NCI-H2227 (cell line): ENCODE measurements around the gene MYDGF.

Source experiments
- DNase-seq: peaks from one replicate; lab custom pipeline; 2025; ENCODE audit not compliant: unreplicated experiment; lab: John Stamatoyannopoulos, UW

The MYDGF gene

DNA sequence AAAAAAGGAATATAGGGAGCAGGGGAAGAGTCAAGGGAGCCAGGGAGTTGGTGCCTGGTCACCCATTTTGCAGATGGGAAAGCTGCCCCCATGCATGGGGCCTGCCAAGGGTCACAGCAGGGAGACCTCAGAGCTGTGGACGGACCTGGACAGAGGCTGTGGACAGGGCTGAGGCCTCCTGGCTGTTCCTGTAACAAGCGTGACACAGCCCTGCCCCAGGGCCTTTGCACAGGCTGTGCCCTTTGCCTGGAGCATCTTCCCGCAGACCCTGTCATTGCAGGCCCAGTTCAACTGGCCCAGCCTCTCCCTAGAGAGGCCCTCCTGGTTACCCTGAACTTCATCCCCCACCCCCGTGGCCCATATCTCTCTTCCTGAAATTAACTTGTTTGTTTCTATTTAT, 24.4 kb downstream of the MYDGF start:
- no peak for DNase-seq

DNA sequence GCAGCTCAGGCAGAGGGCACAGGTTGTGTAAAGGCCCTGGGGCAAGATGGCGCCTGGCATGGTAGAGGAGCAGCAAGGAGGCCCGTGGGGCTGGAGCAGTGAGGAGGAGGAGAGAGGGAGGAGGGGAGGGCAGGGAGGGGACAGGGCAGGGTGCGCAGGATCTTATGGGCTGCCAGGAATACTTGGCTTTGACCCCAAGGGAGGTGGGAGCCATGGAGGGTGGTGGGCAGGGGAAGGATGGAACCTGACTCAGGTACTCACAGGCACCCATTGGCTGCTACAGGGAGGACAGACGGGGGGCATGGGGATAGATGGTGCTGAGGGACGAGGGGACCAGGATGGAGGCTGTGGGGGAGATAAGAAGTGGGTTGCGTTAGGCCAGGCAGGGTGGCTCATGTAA, 27.5 kb downstream of the MYDGF start:
- no peak for DNase-seq

DNA sequence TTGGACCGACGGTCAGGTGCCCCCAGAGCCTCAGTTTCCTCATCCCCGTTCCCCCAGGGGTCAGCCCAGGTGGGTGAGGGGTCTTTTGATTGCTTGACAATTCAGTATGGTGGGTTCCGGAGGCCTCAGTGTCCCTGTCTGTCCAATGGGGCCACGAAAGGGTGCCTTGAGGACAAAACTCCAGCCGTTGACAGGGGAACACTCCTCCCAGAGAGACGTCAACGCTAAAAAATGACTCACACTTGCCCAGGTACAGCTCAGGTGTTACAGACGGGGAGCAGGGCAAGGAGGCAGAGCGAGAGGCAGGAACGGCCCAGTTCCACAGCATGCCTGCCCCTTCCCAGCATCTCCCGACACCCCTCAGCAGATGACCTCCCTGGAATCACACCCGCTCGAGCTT, 29.0 kb downstream of the MYDGF start:
- DNase-seq, result no peak

DNA sequence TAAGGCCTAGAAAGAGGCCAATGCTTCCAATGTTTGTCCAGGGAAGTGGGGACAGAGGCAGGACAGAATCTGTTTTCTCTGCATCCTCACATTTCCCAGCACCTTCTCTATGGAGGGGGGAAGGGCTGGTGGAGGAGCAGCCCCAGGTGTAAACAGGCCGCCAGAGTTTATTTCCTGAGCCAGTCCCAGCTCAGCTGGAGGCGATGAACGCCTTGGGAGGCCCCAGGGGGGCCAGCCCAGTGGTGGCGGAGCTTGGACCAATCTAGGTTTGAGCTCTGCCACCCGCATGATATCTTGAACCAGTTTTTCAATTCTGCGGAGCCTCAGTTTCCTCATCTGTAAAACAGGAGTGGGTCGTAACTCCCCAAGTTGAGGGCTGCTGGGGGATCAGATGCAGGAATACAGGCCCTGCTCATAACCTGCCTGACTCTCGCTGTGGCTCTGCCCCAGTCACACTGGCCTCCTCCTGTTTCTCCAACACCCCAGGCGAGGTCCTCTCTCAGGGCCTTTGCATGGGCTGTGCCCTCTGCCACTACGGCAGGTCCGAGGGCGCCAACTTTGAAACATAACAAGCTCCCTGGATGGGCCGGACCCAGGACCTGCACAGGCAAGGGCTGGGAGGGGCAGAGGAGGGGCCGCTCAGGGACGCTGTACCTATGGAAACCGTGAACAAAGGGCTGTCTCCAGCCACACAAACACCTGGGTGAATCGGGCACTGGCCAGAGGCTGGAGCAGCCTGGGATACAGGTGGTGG, 29.7 kb downstream of the MYDGF start:
- DNase-seq, result peak; percentile 13

DNA sequence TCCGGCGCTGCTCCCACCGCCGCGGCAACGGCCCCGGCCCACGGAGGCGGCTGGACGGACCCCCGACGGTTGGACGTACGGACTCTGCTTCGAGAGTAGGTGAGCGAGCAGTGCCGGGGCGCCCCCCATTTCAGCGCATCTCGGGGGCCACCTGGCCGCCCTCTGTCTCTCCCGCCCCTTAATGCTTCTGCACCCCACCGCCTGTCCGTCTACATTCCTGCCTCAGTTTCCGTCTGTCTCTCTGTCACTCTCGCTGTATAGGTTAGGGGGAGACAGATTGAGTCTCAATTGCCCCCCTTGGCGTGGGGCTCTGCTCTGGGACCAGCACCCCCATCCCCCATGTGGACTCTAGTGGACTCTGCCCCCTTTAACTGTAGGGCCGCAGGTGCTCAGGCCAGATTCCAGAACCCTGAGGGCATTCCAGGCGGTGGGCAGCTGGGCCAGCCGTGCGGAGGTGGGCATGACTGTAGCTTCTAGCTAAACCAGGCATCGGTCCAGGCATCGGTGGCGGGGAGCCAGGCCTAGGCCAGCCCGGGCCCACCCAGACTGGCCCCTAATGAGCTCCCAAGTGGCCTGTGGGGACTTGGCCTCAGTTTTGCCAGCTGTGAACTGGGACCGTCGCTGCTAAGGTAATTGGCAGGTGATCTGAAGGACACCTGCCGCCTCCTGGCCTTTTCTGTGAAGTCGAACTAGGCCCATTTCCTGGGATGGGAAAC, 30.5 kb downstream of the MYDGF start:
- DNase-seq, result no peak

DNA sequence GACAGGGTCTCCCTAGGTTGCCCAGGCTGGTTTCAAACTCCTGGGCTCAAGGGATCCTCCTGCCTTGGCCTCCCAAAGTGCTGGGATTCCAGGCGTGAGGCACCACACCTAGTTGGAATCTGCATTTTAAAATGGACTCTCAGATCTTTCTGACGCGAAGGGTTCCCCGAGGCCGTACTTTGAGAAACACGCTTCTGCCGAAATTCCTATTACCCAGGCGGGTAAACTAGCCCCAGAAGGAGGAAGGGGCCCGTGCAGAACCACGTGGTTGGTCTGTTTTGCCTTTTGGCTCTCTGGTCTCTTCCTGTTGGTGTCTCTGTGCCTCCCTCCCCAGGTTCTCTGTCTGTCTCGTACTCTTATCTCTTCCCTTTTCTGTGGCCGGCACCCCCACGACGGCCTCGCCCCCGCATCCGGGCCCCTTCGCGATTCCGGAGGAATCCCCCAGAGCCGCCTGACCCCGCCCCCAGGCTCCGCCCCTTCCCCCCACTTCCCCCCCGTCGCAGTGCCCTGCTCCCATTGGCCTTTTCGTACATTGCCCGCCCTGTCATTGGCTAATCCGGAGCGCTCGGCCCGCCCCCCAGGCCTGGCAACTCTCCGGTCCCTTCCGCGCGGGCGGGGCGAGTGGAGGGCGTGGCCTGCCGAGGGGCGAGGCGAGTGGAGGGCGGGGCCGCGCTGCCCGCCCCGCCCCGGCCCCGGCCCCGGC, 31.2 kb downstream of the MYDGF start, which contains the start of gene TNFAIP8L1:
Gene TNFAIP8L1 (plus strand): TSS at position 689 of the 703 bp plus-strand sequence. CDS start 12,354 bp downstream, outside the sequence.
- DNase-seq, result peak; percentile 96

DNA sequence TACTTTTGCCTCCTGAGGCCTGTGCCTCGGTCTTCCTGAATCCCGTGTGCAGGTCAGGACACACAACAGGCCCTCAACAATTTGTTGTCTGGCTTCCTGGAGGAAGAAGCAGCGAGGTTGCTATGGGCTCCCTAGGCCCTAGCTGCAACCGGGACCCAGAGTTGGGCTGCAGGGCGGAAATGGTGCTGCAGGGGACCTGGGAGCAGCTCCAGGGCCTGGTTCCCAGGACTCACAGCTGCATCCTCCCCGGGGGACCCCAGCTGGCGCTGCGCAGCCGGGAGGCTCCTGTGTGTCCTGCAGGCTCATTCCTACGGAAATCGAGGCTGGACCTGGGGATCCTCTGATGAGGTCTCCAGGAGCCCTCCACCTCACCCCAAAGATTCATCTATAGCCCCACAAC, 31.8 kb downstream of the MYDGF start:
- no peak for DNase-seq

DNA sequence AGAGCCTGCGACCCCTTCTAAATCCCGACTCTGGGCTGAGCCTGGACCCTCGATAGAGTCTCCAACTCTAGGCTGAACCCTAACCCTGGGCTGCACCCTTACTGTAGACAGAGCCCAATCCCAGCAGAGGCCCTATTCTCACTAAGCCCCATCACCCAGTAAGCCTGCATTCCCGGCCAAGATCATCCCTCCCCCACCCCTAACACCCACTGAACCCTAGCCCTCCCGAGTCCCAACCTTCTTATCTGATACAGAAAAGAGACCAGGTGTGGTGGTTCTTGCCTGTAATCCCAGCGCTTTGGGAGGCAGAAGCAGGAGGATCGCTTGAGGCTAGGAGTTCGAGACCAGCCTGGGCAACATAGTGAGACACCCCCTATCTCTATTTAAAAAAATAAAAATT, 33.4 kb downstream of the MYDGF start:
- no peak for DNase-seq

DNA sequence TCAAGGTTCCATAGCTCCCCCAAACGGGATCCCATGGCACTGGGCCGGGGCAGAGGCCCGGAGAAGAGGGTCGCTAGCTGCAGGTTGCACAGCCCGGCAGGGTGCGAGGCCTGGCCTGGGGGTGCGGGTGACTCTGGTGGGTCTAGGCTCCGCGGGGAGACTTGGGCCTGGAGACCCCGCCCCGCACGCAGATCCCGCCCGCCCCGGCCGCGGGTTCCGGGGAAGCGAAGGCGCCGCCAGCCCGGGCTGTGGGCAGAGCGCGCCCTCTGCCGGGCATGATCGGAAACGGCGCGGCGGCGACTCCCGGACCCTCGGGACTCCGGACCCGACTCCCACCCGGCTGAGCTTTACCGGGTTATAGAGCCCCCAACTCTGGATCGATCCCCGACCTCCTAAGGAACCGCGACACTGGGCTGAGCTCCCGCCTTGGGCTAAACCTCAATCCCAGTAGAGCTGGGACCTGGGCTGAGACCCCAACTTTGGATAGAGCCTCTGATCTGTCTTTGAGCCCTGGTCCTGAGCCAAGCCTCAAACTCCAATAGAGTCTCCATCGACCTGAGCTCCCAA, 33.9 kb downstream of the MYDGF start:
- peak; percentile 75 for DNase-seq

DNA sequence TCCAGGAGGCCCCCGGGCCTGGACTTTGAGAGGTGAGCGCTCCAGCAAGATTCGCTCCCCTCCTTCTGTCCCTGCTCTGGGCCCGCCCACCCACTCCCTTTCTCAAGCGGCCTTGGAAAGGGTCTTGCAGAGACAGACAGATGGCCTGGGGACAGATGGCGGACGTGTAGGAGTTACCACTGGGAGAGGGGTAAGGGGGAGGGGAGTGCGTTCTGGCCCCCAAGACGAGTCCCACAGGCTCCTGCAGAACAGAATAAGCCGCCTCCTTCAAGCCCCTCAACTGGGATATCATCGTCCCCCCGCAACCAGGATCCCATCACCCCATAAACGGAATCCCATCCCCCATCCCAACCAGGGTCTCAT, 34.4 kb downstream of the MYDGF start:
- peak; percentile 18 for DNase-seq

DNA sequence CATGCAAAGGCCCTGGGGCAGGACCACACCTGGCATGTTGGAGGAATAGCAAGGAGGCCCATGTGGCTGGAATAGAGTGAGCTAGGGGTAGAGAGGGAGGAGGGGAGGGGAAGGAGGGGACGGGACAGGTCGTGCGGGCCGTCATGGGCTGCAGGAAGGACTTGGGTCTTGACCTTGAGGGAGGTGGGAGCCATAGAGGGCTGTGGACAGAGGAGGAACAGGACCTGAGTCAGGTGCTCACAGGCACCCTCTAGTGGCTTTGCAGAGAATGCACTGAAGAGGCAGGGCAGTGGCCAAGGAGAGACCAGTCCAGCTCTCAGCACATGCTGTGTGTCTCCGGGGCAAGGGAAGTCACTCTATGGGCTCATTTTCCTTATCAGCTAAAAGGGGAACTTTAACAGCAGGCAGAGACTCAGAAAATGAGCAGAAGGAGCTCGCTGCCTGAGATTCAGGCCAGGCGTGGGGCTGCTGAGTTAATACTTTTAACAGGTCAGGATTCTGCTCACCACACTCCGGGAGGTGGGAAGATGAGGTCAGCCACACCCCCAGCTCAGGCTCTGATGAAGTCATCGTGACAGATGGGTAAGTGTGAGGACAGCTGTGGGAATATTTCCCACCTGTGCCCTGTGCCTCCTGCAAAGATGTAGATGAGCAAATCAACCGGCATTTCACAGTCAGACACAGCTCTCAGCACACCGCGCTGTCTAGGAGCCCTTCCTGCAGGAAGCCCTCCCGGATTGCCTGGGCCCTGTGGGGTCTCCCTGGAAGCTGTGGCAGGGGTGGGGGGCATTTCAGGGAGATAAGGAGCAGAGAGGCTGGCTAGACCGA, 36.8 kb downstream of the MYDGF start:
- peak; percentile 51 for DNase-seq

DNA sequence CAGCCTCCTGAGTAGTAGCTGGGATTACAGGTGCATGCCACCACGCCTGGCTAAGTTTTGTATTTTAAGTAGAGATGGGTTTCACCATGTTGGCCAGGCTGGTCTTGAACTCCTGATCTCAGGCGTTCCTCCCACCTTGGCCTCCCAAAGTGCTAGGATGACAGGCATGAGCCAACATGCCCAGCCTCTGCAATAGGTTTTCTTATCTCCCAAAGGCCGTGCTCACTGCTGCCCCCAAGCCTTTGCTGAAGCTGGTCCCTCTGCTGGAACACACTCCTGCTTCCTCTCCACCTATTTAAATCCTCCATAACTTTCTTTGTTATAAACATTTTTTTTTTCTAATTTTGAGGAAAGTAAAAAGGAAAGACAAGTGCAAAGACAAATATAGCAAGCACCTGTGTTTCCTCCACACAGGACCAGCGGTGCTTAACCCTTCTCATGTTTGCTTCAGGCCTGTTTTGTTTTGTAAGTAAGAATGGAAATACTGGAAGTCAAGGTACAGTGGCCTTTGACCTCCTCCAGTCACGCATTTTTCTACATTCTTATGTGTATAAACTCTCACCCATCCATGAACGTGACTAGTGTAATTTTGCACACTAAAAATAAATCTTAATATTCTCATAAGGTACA, 45.3 kb downstream of the MYDGF start:
- DNase-seq, result no peak

DNA sequence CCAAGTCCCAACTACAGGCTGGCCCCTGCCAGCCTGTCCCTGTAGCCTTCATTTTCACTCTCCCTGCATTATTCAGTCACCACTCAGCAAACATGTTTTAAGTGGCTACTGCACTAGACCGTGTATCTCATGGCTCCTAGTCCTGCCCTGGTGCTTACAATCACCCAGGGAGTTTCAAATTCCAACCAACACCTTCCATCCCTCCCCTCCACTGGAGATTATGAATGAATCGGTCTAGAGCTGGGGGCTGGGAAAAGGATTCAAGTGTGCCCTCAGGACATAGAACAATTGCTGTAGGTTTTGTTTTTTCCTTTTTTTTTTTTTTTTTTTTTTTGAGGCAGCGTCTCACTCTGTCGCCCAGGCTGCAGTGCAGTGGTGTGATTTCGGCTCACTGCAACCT, 45.8 kb downstream of the MYDGF start:
- no peak for DNase-seq

DNA sequence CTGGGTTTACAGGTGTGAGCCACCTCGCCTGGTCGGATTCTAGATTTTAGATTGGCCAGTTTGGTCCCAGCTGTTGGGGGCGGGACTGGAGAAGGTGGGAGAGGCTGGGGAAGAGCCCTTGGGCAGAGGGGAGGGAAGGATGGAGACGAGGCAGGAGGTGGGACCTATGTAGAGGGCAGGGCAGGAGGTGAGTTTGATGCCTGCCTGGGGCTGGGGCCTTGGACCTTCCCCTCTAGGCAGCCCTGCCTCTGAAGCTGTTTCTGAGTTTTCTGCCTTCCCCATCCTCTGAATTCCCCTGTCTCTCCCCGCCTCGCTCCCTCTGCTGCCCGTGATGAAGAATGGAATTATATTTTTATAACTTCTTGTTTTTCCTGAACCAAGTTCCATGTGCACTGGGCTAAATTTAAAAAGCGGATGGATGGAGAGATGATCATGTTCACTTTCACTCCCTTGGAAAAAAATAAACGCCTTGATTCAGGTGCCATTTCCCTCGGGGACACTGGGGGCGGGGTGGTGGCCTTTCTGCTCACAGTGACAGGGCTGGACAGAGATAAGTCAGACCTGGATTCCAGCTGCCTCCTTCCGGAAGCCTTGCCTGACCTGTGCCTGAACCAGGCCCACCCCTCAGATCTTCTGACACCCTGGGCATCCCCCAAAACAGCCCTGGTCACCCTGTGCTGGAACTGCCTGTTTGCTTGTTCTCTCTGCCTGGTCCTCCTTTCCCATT, 47.3 kb downstream of the MYDGF start:
- peak; percentile 14 for DNase-seq

DNA sequence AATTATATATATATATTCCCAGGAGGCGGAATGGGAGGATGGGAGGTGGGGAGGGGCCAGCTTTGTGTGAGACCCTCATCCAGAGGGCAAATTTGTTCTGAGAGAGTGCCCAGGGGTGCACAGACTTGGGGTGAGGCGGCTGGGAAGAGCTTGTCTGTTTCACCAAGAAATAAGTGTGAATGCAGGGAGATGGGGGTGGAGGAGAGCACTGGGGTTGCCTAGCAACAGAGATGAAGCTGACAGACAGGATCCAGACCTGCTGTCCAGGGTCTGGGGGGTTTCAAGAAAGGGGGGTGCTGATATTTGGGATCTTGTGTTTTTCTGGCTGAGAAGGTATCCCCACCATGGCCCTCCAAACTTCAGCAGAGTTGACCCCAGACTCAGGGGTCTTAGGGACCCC, 49.5 kb downstream of the MYDGF start:
- peak; percentile 30 for DNase-seq

DNA sequence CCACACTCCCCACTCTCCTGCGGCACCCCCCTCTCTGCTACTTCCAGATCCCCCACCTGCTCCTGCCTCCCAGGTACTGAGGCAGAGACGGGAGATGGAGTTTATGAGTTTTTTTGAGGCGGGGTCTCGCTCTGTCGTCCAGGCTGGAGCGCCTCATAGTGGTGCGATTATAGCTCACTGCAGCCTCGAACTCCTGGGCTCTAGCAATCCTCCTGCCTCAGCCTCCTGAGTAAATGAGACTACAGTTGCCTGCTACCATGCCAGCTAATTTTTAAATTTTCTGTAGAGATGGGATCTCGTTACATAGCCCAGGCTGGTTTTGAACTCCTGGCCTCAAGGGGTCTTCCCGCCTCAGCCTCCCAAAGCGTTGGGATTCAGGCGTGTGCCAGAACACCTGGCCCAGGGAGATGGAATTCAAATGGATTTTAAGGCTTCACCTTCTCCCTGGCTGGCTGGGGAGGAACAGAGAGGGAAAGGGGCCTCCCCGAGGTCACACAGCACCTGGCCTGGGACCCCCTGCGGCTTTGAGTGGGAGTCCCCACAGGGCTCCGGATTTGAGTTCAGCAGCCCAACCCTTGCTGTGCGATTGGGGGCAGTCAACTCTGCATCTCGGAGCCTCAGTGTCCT, 50.4 kb downstream of the MYDGF start:
- no peak for DNase-seq

DNA sequence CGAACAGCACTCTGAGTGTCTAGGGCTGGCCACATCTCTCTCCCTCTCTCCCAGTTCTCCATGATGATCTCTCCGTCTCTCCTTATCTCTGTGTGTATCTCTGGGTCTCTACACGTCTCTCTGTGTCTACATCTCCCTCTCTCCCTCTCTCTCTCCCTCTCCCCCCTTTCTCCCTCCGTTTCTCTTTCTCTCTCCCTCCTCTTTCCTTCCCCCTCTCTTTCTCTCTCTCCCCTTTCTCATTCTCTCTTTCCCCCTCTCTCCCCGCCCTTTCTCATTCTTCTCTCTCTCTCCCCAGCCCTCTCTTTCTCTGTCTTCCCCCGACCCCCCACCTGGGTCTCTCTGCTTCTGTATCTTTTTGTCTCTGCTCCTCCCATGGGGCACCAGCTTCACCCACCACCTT, 52.1 kb downstream of the MYDGF start:
- DNase-seq, result no peak

DNA sequence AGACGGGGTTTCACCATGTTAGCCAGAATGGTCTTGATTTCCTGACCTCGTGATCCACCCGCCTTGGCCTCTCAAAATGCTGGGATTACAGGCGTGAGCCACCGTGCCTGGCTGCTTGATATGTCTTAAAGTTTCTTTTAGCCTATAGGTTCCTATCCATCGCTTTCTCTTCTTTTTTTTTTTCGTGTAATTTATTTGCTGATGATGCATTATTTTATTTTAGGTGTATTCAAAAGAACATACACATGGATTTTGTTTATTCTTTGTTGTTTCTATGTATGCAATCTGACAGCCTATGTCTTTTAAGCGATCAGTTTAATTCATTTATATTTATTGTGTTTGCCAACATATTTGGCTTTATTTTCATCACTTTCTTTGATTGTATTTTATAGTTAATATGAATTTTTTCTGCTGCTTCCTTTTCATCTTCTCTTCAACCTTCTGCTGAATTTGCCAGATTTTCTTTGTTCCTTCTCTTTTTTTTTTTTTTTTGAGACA, 56.8 kb downstream of the MYDGF start:
- no peak for DNase-seq

DNA sequence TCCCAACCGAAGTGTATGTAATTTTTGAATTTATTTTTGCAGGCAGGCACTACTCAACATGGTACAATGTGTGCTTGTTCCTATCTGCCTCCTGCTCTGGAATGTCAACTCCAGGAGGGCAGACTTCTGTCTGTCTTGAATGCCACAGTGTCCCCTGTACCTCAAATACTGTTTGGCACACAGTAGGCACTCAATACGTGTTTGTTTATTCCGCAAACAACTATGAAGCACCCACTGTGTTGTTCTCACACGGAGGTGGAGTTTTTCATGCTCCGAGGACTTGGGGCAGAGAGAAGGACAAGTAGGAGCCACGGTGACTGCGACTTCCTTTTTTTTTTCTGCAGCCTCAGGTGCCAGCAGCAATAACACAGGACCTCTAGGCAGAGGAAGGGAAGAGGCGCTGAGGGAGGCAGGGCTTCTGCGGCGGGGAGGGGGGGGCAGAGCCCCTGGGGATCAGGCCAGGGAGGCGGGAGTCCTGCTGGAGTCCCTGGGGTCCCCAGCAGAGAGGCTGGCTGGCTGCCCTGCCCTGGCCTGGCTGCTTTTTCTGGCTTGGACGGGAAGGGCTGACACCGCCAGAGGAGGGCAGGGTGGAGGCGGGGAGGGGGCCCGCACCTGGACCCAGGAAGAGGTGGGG, 60.1 kb downstream of the MYDGF start:
- no peak for DNase-seq
